SKM-1 (cell line): ENCODE measurements around the gene NRARP.

Source experiments
- DNase-seq: peaks from one replicate; lab custom pipeline; 2025; ENCODE audit not compliant: unreplicated experiment; lab: John Stamatoyannopoulos, UW

NRARP gene

GRCh38 chr9:137311986-137312851 lies 10.1 kb upstream of the NRARP start:
- no peak for DNase-seq

- DNase-seq = no peak
Observed at GRCh38 chr9:137311171-137311985, 9.3 kb upstream of the NRARP start.

DNA sequence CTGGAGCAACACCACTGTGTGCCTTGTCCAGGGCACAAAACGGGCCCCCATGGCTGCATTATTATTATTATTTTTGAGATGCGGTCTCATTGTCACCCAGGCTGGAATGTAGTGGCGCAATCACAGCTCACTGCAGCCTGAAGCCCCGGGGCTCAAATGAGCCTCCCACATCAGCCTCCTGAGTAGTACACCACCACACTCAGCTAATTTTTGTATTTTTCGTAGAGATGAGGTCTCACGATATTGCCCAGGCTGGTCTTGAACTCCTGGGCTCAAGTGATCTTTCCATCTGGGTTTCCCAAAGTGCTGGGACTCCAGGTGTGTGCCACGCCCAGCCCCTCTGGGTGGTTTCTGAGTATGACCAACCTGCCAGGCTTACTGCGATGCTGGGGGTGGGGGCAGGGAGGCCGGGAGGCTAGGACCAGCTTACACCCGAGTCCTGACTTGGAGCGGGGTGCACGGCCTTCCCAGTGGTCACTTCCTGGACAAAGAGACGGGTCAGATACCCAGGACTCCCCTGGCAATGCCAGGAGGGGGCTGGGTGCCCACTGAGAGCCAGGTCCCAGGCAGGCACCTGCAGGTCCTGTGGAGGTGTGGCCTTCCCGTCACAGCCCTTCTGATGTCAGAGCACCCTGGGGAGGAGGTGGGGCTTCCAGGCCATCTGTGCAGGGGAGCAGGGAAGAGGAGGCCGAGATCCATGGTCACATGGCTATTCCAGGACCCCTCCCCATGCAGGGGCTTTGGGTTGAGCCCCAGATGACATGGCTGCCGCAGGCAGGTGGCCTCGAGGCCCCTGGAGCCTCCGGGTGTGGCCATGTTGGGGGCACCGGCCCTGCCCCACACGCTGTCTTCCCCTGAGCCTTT lies 8.3 kb upstream of the NRARP start:
- DNase-seq = no peak

DNA sequence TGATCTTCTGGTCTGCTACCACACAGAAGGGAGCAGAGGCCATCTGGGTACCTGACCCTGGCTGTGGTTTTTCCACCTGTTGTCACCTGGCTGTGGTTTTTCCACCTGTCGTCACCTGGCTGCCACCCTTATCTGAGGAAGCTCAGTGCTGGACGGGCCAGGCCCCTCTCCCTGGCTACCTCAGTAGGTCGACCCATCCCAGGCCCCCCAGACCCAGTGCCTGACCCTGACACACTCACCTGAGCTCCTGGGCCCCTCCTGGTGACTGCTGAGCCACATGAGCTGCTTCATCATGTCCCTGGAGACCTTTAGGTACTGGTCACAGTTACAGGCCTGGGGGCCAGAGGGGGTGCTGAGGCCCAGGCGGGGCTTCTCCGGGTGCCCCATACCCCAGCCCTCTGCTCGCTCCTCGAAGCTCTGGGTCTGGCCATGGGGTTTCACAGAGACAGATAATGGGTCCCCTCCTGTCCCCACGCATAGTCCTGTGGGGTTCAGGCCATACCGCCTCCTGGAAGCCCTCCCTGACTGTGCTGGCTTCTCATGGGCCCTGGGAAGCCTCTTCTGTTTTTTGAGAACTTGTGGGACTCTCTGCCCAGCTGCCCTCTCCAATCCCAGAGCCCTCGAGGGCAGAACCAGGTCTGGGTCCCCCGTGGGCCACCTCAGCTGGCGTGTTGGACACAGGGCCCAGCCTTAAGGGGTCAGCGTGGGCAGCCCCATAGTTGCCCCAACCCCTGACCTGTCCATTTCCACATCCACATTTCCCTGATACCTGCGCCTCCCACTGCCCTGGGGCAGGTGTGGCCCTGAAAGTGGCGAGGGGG lies 7.5 kb upstream of the NRARP start:
- DNase-seq = no peak

DNA sequence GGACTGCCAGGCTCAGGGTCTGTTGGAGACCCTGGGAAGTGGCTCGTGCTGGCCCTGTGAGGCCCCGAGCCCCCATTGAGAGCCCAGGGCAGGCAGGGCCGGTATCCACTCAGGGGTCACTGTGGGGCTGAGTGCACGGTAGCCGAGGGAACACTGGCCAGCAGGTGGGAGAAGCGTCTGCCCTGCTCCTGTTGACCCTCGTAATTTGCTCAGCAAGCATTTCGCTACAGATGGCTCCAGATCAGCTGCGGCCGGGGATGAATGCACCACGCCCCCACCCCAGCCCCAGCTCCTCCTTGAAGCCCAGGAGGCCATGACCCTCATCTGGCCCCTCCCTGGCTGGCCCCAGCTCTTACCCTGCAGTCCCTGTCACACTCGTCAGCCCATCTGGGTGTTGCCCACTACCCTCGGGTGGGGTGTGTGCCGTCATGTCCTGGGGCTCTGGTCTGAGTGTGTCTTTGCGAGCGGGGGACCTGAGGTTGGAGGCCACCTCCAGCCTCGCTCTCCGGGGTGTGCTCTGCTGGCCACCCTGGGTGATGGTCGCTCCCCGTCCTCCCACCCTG lies 6.1 kb upstream of the NRARP start:
- no peak for DNase-seq

DNA sequence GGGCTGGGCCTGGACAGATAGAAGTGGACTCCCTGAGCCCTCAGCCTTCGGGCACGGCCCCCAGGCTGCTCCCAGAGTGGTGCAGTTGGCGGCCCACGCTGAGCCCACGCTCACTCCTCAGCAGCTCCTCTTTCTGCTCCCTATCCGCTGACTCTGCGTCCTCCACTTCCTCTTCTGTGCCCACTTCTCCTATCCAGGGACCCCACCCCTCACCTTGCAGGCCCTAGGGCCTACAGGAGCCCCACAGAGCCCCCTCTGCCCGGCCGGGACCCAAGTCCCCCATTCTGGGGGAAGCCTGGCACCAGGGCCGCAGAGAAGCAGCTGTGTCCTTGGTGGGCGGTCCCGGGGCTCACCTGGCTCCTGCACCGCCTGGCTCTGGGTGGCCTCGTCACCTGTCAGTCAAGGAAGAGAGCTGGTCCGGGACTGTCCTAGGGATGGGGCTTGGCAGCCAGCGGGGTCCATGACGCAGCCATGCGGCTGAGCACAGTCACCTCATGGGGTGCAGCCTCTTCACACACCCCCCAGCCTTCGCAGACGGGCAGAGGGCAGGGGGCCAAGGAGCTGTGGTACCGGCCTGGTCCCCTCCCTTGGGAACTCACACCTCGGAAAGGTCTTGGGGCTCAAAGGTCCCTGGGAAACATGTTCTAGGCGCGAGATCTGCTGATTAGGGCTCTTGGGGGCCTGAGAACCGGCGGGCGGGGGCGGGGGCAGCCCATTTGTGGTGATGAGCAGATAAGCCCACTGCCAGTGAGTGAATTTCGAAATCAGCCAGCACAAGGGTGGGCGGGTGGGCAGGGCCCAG lies 5.4 kb upstream of the NRARP start:
- no peak for DNase-seq

DNA sequence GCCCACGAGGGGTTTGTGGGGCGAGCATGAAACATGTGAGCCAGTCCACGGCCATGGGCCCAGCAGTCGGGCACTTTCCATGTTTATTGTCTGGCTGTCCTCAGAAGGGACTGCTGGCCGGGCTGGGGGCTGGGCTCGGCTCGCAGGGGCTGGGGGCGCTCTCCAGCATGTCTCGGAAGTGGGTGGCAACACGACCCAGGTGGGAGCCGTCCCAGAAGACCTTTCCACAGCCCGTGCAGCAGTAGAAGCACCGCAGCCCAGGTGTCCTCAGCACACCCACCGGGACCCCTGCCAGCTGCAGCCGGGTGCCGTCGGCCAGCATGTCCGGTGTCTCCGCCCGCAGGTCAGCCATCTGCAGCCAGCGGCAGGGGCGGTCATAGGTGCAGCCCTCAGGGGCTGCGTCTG lies 4.8 kb upstream of the NRARP start:
- no peak for DNase-seq

GRCh38 chr9:137306066-137306849 lies 4.2 kb upstream of the NRARP start:
- DNase-seq = no peak

DNA sequence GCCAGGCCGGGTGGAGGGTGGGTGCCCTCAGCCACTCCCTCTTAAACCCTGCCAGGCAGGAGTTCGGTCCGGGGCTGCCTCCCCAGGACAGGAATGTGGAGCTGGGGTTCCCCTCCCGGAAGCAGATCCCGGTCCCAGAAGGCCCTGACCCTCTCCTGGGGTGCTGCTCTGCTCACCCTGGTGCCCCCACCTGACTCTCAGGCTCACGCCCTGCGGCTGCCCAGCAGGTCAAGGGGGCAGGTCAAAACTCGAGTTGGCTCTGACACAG lies 3.7 kb upstream of the NRARP start:
- DNase-seq = no peak

- DNase-seq = no peak
Observed at GRCh38 chr9:137305060-137305797, 3.2 kb upstream of the NRARP start.

- no peak for DNase-seq
Observed at GRCh38 chr9:137304383-137305059, 2.5 kb upstream of the NRARP start.

- no peak for DNase-seq
Observed at GRCh38 chr9:137303893-137304382, 1.9 kb upstream of the NRARP start.

DNA sequence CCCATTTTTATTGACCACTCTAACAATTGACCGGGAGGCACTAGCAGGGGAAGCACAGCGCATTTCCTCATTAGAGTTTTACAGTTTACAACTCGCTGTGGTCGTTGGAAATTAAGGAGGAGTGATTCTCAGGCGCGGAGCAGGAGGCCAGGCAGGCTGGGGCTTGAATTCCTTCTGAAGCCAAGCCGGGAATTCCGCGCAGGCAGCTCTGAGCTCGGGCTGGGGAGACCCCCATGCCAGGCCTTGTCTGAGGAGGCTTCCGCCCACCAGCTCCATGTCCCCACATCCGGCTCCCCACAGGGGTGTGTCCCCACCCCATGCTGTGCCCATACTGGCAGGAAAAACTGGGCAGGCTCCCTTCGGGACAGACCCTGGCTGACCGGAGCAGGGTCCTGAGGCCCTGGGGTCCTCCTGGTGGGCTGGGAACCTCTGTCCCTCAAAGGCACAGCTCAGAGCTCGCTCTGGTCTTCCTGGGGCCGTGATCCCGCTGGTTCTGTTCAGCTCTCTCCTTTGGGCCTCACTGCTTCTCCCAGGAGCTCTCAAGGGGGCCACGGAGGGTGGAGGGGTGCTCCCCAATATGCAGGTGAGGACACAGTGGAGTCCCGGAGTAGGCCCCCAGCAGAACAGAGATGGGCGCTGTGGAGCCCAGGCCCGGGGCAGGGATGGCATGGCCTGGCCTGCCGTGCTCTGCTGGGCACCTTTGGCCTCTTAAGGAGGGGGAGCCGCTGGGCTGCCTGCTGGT lies 1.3 kb upstream of the NRARP start:
- DNase-seq = no peak

GRCh38 chr9:137302449-137303150 lies 529 bp upstream of the NRARP start:
- DNase-seq = peak; percentile 55

DNA sequence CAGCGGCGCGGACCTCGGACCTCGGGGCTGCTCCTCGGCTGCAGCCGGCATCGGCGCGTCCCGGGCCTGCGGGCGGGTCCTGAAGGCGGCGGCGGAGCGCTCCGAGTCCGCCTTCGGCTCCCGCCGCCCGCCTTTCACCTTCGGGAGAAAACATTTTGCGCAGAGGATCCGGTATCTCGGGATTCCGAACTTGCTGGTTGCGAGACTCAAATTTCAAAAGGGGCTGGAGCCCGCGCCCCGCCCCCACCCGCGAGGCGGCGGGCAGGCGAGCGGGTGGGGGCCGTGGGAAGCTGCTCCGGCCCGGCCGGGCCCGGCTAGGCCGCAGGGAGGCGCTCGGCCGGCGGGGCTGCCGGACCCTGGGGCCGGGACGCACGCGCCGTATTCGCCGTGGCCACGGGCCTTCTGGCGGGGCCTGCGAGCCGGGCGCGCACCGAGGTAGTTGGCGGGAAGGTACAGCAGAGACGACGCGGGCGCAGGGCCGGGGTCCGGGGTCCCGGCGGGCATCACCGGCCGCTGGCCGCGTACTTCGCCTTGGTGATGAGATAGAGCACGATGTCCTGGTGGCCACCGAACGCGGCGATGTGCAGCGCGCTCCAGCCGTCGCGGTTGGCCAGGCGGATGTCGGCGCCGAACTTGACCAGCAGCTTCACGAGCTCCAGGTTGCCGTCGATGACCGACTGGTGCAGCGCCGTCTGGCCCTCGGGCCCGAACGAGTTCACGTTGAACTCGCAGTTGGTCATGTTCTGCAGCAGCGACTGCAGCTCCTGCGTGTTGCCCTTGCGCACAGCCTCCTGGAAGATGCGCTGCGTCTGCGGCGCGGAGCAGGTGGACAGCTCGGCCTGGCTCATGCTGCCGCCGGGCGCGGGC lies 757 bp downstream of the NRARP start:
- DNase-seq = peak; percentile 29
